ENCODE results near the gene PRKG1. TPM values are rescaled to one million over a fixed set of nuclear protein-coding genes. Genes with fewer than 3 reads are reported as not detected.

Gene PRKG1
- total RNA-seq, 1 experiment from 2014 or later: 16.5 TPM

DNA sequence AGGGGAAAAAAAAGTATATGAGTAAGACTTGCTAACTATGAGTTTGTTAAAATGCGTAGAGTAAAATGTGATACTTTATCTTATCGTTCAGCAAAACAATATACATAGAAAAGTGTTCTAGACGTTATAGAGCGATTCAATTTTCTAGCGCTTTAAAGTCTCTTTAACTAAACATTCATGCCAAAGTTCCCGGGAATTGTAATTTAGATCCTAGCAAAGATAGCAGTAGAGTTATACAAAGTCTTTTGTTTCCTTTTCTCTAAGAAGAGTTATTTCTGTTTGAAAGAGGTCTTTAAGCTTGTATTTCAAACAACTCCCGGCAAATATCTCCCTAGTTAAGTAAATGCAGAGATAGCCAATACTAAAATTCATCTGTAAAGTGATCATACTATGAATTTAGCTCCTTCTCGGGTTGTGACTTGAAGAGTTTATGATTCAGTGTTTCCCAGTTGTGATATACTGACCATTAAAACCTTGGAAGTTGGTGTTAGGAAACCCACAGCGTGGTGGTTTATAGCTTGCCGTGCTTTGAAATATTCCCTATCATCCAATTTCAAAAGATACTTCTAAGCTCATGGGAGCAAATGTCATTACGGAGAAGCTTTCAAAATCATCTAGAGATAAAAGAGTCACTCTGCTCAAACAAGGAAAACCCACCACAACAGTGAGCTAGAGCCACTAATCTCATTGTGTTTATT lies 453.4 kb downstream of the PRKG1 start (continued):
- TF ChIP-seq GRHL2 (CRISPR knock-in tag; IDR thresholded peaks at IDR 0.05; ENCODE audit: insufficient replicate concordance, severe bottlenecking): no peak
- TF ChIP-seq, protein P1, sequence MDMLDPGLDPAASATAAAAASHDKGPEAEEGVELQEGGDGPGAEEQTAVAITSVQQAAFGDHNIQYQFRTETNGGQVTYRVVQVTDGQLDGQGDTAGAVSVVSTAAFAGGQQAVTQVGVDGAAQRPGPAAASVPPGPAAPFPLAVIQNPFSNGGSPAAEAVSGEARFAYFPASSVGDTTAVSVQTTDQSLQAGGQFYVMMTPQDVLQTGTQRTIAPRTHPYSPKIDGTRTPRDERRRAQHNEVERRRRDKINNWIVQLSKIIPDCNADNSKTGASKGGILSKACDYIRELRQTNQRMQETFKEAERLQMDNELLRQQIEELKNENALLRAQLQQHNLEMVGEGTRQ (CRISPR knock-in tag; IDR thresholded peaks at IDR 0.05): no peak
- TF ChIP-seq ZNF416 (CRISPR knock-in tag; IDR thresholded peaks at IDR 0.05): no peak
- TF ChIP-seq, protein P2, sequence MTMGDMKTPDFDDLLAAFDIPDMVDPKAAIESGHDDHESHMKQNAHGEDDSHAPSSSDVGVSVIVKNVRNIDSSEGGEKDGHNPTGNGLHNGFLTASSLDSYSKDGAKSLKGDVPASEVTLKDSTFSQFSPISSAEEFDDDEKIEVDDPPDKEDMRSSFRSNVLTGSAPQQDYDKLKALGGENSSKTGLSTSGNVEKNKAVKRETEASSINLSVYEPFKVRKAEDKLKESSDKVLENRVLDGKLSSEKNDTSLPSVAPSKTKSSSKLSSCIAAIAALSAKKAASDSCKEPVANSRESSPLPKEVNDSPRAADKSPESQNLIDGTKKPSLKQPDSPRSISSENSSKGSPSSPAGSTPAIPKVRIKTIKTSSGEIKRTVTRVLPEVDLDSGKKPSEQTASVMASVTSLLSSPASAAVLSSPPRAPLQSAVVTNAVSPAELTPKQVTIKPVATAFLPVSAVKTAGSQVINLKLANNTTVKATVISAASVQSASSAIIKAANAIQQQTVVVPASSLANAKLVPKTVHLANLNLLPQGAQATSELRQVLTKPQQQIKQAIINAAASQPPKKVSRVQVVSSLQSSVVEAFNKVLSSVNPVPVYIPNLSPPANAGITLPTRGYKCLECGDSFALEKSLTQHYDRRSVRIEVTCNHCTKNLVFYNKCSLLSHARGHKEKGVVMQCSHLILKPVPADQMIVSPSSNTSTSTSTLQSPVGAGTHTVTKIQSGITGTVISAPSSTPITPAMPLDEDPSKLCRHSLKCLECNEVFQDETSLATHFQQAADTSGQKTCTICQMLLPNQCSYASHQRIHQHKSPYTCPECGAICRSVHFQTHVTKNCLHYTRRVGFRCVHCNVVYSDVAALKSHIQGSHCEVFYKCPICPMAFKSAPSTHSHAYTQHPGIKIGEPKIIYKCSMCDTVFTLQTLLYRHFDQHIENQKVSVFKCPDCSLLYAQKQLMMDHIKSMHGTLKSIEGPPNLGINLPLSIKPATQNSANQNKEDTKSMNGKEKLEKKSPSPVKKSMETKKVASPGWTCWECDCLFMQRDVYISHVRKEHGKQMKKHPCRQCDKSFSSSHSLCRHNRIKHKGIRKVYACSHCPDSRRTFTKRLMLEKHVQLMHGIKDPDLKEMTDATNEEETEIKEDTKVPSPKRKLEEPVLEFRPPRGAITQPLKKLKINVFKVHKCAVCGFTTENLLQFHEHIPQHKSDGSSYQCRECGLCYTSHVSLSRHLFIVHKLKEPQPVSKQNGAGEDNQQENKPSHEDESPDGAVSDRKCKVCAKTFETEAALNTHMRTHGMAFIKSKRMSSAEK (CRISPR knock-in tag; IDR thresholded peaks at IDR 0.05; ENCODE audit: borderline replicate concordance): no peak
- no peak for TF ChIP-seq RELA (CRISPR knock-in tag; IDR thresholded peaks at IDR 0.05; ENCODE audit: borderline replicate concordance)
- TF ChIP-seq TEAD4 (CRISPR knock-in tag; IDR thresholded peaks at IDR 0.05): no peak

DNA sequence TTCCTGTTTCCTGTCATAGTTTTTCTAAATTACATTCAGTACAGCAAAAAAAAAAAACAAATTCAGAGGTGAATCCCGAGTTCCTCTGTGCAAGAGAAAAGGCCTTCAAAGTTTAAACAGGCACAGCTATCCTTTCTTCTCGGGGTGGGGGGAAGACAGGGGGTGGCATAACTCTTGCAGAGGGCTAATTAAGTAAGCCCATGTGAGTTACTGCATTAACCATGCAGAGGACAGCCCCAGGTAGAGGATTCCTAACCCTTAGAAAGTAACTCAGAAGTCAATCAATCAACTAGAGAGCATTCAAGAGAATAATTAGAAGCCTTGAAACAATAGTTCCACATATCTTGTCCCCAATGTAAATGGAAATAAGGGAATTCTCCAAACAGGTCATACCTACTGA lies 454.2 kb downstream of the PRKG1 start:
- H3K36me3 Mint-ChIP-seq: no peaks in the 10 kb centered on the region
- no peak overlapping the region for H3K27ac Mint-ChIP-seq
- H3K4me1 Mint-ChIP-seq: peaks cover 15% of the 10 kb centered on the region
- POLR2A ChIA-PET: no interaction called here
- ATAC-seq: no peak
- TF ChIP-seq NFE2L1 (CRISPR knock-in tag; IDR thresholded peaks at IDR 0.05): no peak
- CTCF ChIA-PET: no interaction called here
- no peaks in the 10 kb centered on the region for H3K27me3 Mint-ChIP-seq (ENCODE audit: low read depth)
- no peaks in the 10 kb centered on the region for H3K9me3 Mint-ChIP-seq
- no peak for DNase-seq (ENCODE audit: low spot score)
- no peak overlapping the region for H3K4me3 Mint-ChIP-seq

DNA sequence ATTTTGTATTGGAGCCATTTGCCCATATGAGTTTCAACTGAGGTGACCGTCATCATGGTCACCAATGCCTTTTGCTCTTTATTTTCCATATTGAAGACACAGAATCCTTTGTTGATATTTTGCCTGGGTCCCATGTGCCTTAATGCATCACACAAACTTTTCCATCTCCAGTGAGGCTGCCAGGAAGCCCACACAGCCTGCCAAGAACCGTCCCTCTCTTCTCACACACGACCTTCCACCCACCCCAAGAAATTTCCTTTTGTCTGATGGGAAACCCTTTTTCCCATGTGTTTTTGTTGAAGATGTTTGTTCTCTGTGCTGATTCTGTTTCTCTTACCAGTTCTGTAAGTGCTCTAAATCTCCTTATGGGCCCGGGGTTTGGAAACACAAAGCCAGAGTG lies 456.3 kb downstream of the PRKG1 start:
- TF ChIP-seq, protein P3, sequence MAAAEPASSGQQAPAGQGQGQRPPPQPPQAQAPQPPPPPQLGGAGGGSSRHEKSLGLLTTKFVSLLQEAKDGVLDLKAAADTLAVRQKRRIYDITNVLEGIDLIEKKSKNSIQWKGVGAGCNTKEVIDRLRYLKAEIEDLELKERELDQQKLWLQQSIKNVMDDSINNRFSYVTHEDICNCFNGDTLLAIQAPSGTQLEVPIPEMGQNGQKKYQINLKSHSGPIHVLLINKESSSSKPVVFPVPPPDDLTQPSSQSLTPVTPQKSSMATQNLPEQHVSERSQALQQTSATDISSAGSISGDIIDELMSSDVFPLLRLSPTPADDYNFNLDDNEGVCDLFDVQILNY (CRISPR knock-in tag; IDR thresholded peaks at IDR 0.05): no peak
- TF ChIP-seq ZNF219 (CRISPR knock-in tag; IDR thresholded peaks at IDR 0.05; ENCODE audit: borderline replicate concordance): no peak
- TF ChIP-seq, protein P4, sequence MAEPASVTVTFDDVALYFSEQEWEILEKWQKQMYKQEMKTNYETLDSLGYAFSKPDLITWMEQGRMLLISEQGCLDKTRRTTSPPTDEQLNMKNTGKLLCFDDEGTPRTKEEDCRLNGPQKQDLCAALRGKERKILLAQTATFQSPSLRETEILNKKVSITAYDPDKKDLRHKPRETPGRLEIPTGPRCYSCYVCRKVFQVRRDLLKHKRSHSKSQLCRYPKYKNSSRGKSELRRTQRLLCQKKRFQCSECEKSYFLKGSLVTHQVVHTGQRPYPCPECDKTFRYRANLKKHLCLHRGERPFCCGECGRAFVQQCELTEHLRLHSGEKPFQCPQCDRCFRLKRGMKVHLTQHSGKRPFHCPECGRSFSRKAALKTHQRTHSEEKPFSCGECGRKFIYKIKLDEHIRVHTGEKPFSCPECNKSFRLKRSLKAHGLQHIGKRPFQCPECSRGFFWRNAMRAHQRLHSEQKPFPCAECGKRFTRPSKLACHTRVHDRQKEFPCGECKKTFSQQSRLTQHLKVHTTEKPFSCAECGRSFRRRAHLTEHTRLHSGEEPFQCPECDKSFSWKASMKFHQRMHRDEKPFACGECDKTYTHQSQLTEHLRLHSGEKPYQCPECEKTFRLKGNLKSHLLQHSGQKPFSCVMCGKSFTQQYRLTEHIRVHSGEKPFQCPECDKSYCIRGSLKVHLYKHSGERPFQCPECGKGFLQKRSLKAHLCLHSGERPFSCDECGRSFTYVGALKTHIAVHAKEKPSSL (CRISPR knock-in tag; conservative IDR thresholded peaks at IDR 0.05): no peak
- TF ChIP-seq PRRX2 (CRISPR knock-in tag; IDR thresholded peaks at IDR 0.05): no peak
- no peak for TF ChIP-seq EMX1 (CRISPR knock-in tag; IDR thresholded peaks at IDR 0.05)
- ChIA-PET CTCF (no interaction called here), POLR2A (no interaction called here)
- Mint-ChIP-seq H3K36me3 (no peaks in the 10 kb centered on the region), H3K27me3 (ENCODE audit: low read depth) (no peaks in the 10 kb centered on the region), H3K4me1 (peaks cover 15% of the 10 kb centered on the region), H3K4me3 (no peak overlapping the region), H3K27ac (no peak overlapping the region), H3K9me3 (no peaks in the 10 kb centered on the region)
- DNase-seq (ENCODE audit: low spot score) (no peak), ATAC-seq (no peak)

DNA sequence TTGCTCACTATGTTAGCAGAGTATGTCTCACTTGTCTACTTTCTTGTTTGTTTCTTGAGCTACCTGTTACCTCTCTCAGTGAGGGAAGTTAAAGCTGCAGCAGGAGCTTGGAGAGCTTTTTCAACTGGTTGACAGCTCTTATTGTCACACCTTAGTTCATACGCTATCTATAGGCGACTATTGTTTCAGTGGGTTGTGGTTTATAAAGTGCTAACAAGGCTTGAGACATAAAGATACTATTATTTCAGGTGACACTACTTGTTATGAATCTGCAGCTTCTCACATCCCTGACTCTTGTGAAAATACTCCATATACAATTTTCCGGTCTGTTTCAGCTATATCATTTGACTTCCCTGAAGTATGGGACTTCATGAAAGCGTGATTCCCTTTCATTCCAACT lies 457.8 kb downstream of the PRKG1 start:
- ATAC-seq (no peak), DNase-seq (ENCODE audit: low spot score) (no peak)
- no peaks in the 10 kb centered on the region for H3K9me3 Mint-ChIP-seq
- H3K4me3 Mint-ChIP-seq: no peak overlapping the region
- H3K36me3 Mint-ChIP-seq: no peaks in the 10 kb centered on the region
- POLR2A ChIA-PET: no interaction called here
- H3K4me1 Mint-ChIP-seq: peaks cover 18% of the 10 kb centered on the region
- H3K27me3 Mint-ChIP-seq (ENCODE audit: low read depth): no peaks in the 10 kb centered on the region
- H3K27ac Mint-ChIP-seq: no peak overlapping the region
- CTCF ChIA-PET: interaction anchor here (1.1 kb wide), 1 partner anchor 16 kb away, joined by 3 read pairs; no protein-coding TSS in a partner anchor
- TF ChIP-seq, protein P5, sequence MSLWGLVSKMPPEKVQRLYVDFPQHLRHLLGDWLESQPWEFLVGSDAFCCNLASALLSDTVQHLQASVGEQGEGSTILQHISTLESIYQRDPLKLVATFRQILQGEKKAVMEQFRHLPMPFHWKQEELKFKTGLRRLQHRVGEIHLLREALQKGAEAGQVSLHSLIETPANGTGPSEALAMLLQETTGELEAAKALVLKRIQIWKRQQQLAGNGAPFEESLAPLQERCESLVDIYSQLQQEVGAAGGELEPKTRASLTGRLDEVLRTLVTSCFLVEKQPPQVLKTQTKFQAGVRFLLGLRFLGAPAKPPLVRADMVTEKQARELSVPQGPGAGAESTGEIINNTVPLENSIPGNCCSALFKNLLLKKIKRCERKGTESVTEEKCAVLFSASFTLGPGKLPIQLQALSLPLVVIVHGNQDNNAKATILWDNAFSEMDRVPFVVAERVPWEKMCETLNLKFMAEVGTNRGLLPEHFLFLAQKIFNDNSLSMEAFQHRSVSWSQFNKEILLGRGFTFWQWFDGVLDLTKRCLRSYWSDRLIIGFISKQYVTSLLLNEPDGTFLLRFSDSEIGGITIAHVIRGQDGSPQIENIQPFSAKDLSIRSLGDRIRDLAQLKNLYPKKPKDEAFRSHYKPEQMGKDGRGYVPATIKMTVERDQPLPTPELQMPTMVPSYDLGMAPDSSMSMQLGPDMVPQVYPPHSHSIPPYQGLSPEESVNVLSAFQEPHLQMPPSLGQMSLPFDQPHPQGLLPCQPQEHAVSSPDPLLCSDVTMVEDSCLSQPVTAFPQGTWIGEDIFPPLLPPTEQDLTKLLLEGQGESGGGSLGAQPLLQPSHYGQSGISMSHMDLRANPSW (CRISPR knock-in tag; conservative IDR thresholded peaks at IDR 0.05; ENCODE audit: low read depth): no peak
- TF ChIP-seq ZNF263 (CRISPR knock-in tag; IDR thresholded peaks at IDR 0.05; ENCODE audit: low read depth) (no peak), JAZF1 (CRISPR knock-in tag; IDR thresholded peaks at IDR 0.05) (no peak), CBFB (CRISPR knock-in tag; IDR thresholded peaks at IDR 0.05; ENCODE audit: low read depth) (no peak)
- TF ChIP-seq, protein P6, sequence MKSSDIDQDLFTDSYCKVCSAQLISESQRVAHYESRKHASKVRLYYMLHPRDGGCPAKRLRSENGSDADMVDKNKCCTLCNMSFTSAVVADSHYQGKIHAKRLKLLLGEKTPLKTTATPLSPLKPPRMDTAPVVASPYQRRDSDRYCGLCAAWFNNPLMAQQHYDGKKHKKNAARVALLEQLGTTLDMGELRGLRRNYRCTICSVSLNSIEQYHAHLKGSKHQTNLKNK (CRISPR knock-in tag; IDR thresholded peaks at IDR 0.05): no peak

Data from WTC11 (cell line).